ENCODE results near the gene PLEKHA5.
"Not testable (repeated sequence)": the region's sequence is repeated elsewhere in the genome, so short reads cannot be mapped to it uniquely, and the experiment has no call there.

PLEKHA5 gene

DNA sequence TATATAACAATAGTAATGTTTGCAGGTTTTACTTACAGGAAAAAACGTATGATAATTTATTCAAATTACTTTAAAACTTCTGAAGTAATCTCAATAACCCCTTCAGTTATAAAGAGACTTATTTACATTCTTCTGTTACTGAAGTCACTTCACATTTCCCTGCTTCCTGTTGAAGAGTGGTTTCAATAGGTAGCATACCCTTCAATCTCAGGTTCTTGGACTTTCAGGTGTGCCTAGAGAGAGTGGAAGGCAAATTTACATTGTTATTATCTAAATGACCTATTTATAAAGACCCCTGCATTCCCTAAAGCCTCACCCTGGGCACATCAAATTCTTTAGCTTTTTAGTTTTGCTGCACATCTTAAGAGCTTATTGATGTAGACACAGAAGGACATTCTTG lies 172.2 kb downstream of the PLEKHA5 start:
- Histone ChIP-seq H3K9ac (no peak overlapping the region), H3K4me2 (ENCODE audit: low read length) (no peak overlapping the region), H3K36me3 (ENCODE audit: control insufficient read depth, insufficient read depth, low read length) (no peaks in the 10 kb centered on the region), H3K9me3 (ENCODE audit: control insufficient read depth, low read length) (no peaks in the 10 kb centered on the region), H3K27me3 (ENCODE audit: control insufficient read depth, insufficient read depth, low read length) (no peaks in the 10 kb centered on the region), H3K27ac (no peak overlapping the region), H3K79me2 (no peaks in the 10 kb centered on the region), H2AFZ (no peak overlapping the region), H3K4me3 (ENCODE audit: low read depth, low read length) (no peak overlapping the region), H3K4me1 (peaks cover 5% of the 10 kb centered on the region)
- TF ChIP-seq, protein P1, sequence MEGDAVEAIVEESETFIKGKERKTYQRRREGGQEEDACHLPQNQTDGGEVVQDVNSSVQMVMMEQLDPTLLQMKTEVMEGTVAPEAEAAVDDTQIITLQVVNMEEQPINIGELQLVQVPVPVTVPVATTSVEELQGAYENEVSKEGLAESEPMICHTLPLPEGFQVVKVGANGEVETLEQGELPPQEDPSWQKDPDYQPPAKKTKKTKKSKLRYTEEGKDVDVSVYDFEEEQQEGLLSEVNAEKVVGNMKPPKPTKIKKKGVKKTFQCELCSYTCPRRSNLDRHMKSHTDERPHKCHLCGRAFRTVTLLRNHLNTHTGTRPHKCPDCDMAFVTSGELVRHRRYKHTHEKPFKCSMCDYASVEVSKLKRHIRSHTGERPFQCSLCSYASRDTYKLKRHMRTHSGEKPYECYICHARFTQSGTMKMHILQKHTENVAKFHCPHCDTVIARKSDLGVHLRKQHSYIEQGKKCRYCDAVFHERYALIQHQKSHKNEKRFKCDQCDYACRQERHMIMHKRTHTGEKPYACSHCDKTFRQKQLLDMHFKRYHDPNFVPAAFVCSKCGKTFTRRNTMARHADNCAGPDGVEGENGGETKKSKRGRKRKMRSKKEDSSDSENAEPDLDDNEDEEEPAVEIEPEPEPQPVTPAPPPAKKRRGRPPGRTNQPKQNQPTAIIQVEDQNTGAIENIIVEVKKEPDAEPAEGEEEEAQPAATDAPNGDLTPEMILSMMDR (IDR thresholded peaks at IDR 0.05), result no peak

DNA sequence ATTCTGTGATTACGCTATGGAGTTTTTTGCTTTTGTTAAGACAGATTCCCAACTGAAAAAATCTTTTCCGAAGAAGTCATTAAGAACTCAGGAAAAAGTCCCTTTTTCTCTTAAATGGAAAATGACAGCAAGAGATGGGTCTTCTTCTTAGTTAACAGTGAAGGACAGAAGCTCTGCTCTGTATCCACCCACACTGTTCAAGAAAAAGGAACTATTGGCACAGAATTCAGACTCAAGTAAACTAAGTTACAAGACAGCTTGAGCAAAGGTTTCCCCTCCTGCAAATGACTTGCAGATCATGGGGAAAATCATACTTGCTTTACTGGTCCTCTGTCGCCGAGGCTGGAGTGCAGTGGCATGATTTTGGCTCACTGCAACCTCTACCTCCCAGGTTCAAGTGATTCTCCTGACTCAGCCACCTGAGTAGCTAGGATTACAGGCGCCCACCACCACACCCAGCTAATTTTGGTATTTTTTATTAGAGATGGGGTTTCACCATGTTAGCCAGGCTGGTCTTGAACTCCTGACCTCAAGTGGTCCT lies 172.6 kb downstream of the PLEKHA5 start:
- H3K27ac ChIP-seq, result no peak overlapping the region
- H3K4me1 ChIP-seq, result peaks cover 5% of the 10 kb centered on the region
- TF ChIP-seq, protein P1 (IDR thresholded peaks at IDR 0.05), result no peak
- H3K27me3 ChIP-seq (ENCODE audit: control insufficient read depth, insufficient read depth, low read length), result no peaks in the 10 kb centered on the region
- H3K4me3 ChIP-seq (ENCODE audit: low read depth, low read length), result no peak overlapping the region
- H3K36me3 ChIP-seq (ENCODE audit: control insufficient read depth, insufficient read depth, low read length), result no peaks in the 10 kb centered on the region
- no peak overlapping the region for H3K9ac ChIP-seq
- H3K9me3 ChIP-seq (ENCODE audit: control insufficient read depth, low read length), result no peaks in the 10 kb centered on the region
- no peak overlapping the region for H2AFZ ChIP-seq
- no peak overlapping the region for H3K4me2 ChIP-seq (ENCODE audit: low read length)
- no peaks in the 10 kb centered on the region for H3K79me2 ChIP-seq

DNA sequence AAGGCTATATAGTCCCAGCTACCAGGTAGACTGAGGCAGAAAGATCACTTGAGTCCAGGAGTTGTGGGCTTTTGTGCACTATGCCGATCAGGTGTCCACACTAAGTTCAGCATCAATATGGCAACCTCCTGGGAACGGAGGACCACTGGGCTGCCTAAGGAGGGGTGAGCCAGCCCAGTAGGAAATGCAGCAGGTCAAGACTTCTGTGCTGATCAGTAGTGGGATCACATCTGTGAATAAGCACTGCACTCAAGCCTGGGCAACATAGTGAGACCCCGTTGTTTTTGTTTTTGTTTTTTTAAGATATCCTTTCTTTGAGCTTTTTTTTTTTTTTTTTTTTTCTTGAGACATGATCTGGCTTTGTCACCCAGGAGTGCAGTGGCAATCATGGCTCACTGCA lies 174.0 kb downstream of the PLEKHA5 start:
- H2AFZ ChIP-seq, result no peak overlapping the region
- no peak overlapping the region for H3K4me3 ChIP-seq (ENCODE audit: low read depth, low read length)
- H3K27ac ChIP-seq, result no peak overlapping the region
- H3K9me3 ChIP-seq (ENCODE audit: control insufficient read depth, low read length), result no peaks in the 10 kb centered on the region
- H3K4me2 ChIP-seq (ENCODE audit: low read length), result no peak overlapping the region
- no peaks in the 10 kb centered on the region for H3K79me2 ChIP-seq
- no peaks in the 10 kb centered on the region for H3K27me3 ChIP-seq (ENCODE audit: control insufficient read depth, insufficient read depth, low read length)
- TF ChIP-seq, protein P1 (IDR thresholded peaks at IDR 0.05), result no peak
- H3K4me1 ChIP-seq, result peaks cover 5% of the 10 kb centered on the region
- H3K9ac ChIP-seq, result no peak overlapping the region
- no peaks in the 10 kb centered on the region for H3K36me3 ChIP-seq (ENCODE audit: control insufficient read depth, insufficient read depth, low read length)

- H3K79me2 ChIP-seq, result no peaks in the 10 kb centered on the region
Measured at GRCh38 chr12:19304149-19304750, 174.7 kb downstream of the PLEKHA5 start.

GRCh38 chr12:19305621-19306020 lies 176.1 kb downstream of the PLEKHA5 start:
- not testable (repeated sequence) for H3K4me1 ChIP-seq; H3K79me2 ChIP-seq; H3K9ac ChIP-seq; H3K27ac ChIP-seq; H3K4me3 ChIP-seq (ENCODE audit: low read depth, low read length); H3K4me2 ChIP-seq (ENCODE audit: low read length); H3K36me3 ChIP-seq (ENCODE audit: control insufficient read depth, insufficient read depth, low read length); H3K9me3 ChIP-seq (ENCODE audit: control insufficient read depth, low read length); H2AFZ ChIP-seq; H3K27me3 ChIP-seq (ENCODE audit: control insufficient read depth, insufficient read depth, low read length)

More at GRCh38 chr12:19304149-19304750, 174.7 kb downstream of the PLEKHA5 start:
- Histone ChIP-seq H2AFZ (no peak overlapping the region), H3K27ac (peak overlapping the region; percentile 17), H3K4me1 (peaks cover 4% of the 10 kb centered on the region), H3K9me3 (ENCODE audit: control insufficient read depth, low read length) (no peaks in the 10 kb centered on the region), H3K9ac (no peak overlapping the region), H3K36me3 (ENCODE audit: control insufficient read depth, insufficient read depth, low read length) (no peaks in the 10 kb centered on the region), H3K4me3 (ENCODE audit: low read depth, low read length) (no peak overlapping the region), H3K4me2 (ENCODE audit: low read length) (no peak overlapping the region), H3K27me3 (ENCODE audit: control insufficient read depth, insufficient read depth, low read length) (no peaks in the 10 kb centered on the region)
- TF ChIP-seq, protein P1 (IDR thresholded peaks at IDR 0.05), result no peak

All from parathyroid adenoma (tissue), 2 donors.